A673 (cell line): ENCODE results near the gene MYO1D.

Experiments used
- CTCF ChIP-seq: fragments of 300-800, 200-600 bp; sonication (generic); conservative IDR thresholded peaks from 2 replicates; pipeline ENCODE4 v1.5.1; 2017; ENCODE audit warnings: low read depth, mild to moderate bottlenecking, antibody characterized with exemption, low read length, moderate library complexity, mixed read lengths
- EZH2 ChIP-seq: fragments of 200-600 bp; sonication (generic); IDR thresholded peaks from 2 replicates; pipeline ENCODE4 v1.6.1; 2017; ENCODE audit warnings: borderline replicate concordance, low read depth, mild to moderate bottlenecking, mixed read lengths, antibody characterized with exemption, low read length; ENCODE audit not compliant: poor library complexity, severe bottlenecking

DNA sequence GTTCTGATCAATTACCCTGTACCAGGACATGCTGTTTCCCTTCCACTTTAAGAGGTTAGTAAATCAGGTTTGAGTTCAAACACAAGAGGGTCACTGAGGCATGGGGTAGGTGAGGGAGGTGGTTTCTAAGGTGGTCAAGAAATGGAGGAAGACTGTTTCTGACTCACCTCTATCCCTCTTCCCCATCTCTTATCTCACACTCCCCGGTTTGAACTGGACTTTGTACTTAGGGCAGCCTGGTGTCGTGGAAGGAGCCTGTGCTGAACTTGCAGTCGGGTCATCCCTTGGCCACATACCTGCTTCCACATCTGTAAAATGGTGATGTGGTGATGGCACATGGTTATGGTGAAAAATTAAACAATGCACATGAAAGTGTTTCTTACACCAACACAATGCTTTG lies 33.8 kb upstream of the MYO1D start:
- TF ChIP-seq EZH2 (no peak), CTCF (no peak)
